H1 (cell line): Measurements from ENCODE around the gene DLGAP3. TPM values are rescaled to one million over a fixed set of nuclear protein-coding genes. Genes with fewer than 3 reads are reported as not detected.

Experiments used
- BCL11A ChIP-seq, 2 experiments: IDR thresholded peaks; one replicate each; pipeline ENCODE4 v1.6.1; 2011; ENCODE audit warnings: low read depth in 2 of 2, low read length in 2 of 2, mild to moderate bottlenecking in 2 of 2
- CHD7 ChIP-seq: fragments of 300-600 bp; sonication (generic); IDR thresholded peaks from 2 replicates; pipeline ENCODE4 v1.7.1; 2012; ENCODE audit warnings: low read length, moderate library complexity, mild to moderate bottlenecking, inconsistent platforms; ENCODE audit not compliant: insufficient replicate concordance
- CTCF ChIP-seq, 3 experiments: IDR thresholded peaks; 1 replicate in 2 of 3; 2 replicates in 1 of 3; pipeline versions ENCODE4 v1.5.1 to v1.6.1; 2011; ENCODE audit warnings: low read length in 3 of 3, mild to moderate bottlenecking in 3 of 3, inconsistent platforms in 2 of 3, low read depth in 1 of 3, moderate library complexity in 1 of 3; ENCODE audit not compliant: insufficient read depth in 1 of 3; ENCODE audit errors: control extremely low read depth in 1 of 3
- GABPA ChIP-seq: IDR thresholded peaks from 2 replicates; pipeline ENCODE4 v1.6.1; 2011; ENCODE audit warnings: mild to moderate bottlenecking, low read length, moderate library complexity, borderline replicate concordance; ENCODE audit not compliant: insufficient read depth
- KDM1A ChIP-seq: fragments of 200-600, 300-600 bp; sonication (generic); IDR thresholded peaks from 2 replicates; pipeline ENCODE4 v1.7.1; 2016; ENCODE audit warnings: mild to moderate bottlenecking, low read length, borderline replicate concordance
- SRF ChIP-seq: IDR thresholded peaks from 2 replicates; pipeline ENCODE4 v1.6.1; 2011; ENCODE audit warnings: mild to moderate bottlenecking, low read depth, low read length, moderate library complexity
- TAF1 ChIP-seq: IDR thresholded peaks from 2 replicates; pipeline ENCODE4 v1.6.1; 2011; ENCODE audit warnings: mild to moderate bottlenecking, low read depth, low read length
- TCF12 ChIP-seq: IDR thresholded peaks from 2 replicates; pipeline ENCODE4 v1.6.1; 2011; ENCODE audit warnings: low read depth, mild to moderate bottlenecking, low read length
- TEAD4 ChIP-seq: IDR thresholded peaks from 2 replicates; pipeline ENCODE4 v1.6.1; 2012; ENCODE audit warnings: low read depth, low read length, inconsistent platforms, mixed read lengths
- ZNF274 ChIP-seq: IDR thresholded peaks from 2 replicates; pipeline ENCODE4 v1.7.0; 2012; ENCODE audit warnings: low read length, borderline replicate concordance; ENCODE audit errors: extremely low read depth
- polyA plus RNA-seq, 7 experiments: library from polyadenylated mRNA; depleted of rRNA in 3 of 7; stranded (reverse) in 5 of 7; unstranded in 2 of 7; fragments of >200 nt in 5 of 7; fragments of 200-250 nt in 2 of 7; gene quantifications; 1 replicate in 5 of 7; 2 replicates in 1 of 7; 4 replicates in 1 of 7; pipeline versions ENCODE4 v1.2.1 to v1.2.3, GENCODE V29; 2011 to 2013; ENCODE audit warnings: missing spikeins in 2 of 7, mixed read lengths in 2 of 7
- total RNA-seq: library from RNA; stranded (reverse); fragmentation: NEBNext Ultra II Directional; extraction: Animal tissue kit (Norgen Biotek cat#: 25700); gene quantifications from 2 replicates; pipeline ENCODE4 v1.2.1, GENCODE V29; 2021

DLGAP3 gene
- total and polyA plus RNA-seq, 2 of the 8 experiments (the other 6 are each of a cell fraction or from before 2014, with no cell fraction given) = 3.8 to 13.2 TPM

GRCh38 chr1:34816332-34816731, 113.1 kb downstream of the DLGAP3 start (continued):
- TF ChIP-seq CHD7 (no peak), TCF12 (no peak), CTCF (IDR thresholded peaks at IDR 0.05; ENCODE audit: control extremely low read depth in 1 of 3, insufficient read depth in 1 of 3, low read depth in 1 of 3, low read length in 3 of 3) (no peak), TAF1 (no peak), TEAD4 (no peak), ZNF274 (no peak), KDM1A (no peak), BCL11A (IDR thresholded peaks at IDR 0.05; ENCODE audit: low read depth in 2 of 2, low read length in 2 of 2) (no peak), SRF (no peak), GABPA (no peak)
